Ishikawa (cell line): ENCODE data around the gene TUT1.

Experiments
- CREB1 ChIP-seq: IDR thresholded peaks from 2 replicates; pipeline ENCODE4 v1.6.1; 2012; ENCODE audit warnings: low read depth
- EP300 ChIP-seq: IDR thresholded peaks from 2 replicates; pipeline ENCODE4 v1.6.1; 2012; ENCODE audit warnings: borderline replicate concordance
- TAF1 ChIP-seq: IDR thresholded peaks from 2 replicates; pipeline ENCODE4 v1.6.1; 2012; ENCODE audit warnings: low read depth, mild to moderate bottlenecking
- TEAD4 ChIP-seq: IDR thresholded peaks from 2 replicates; pipeline ENCODE4 v1.6.1; 2012

GRCh38 chr11:62558669-62559068, 32.7 kb downstream of the TUT1 start:
- no peak for TF ChIP-seq TEAD4
- TF ChIP-seq CREB1: no peak
- no peak for TF ChIP-seq EP300
- TF ChIP-seq TAF1: no peak
